Glutamatergic neuron (in vitro differentiated cells): ENCODE data around the gene MCEMP1. TPM values are rescaled to one million over a fixed set of nuclear protein-coding genes. Genes with fewer than 3 reads are reported as not detected.

Experiments used
- DNase-seq: peaks from one replicate; pipeline ENCODE4 v3.0.0; 2022
- H3K27ac Mint-ChIP-seq: one replicate; pipeline ENCODE4 v1.8.0; 2020; ENCODE audit warnings: mild to moderate bottlenecking, mixed read lengths, inconsistent platforms; ENCODE audit not compliant: unreplicated experiment
- H3K27me3 Mint-ChIP-seq: one replicate; pipeline ENCODE4 v1.8.0; 2020; ENCODE audit warnings: mild to moderate bottlenecking, moderate library complexity, mixed read lengths, inconsistent platforms; ENCODE audit not compliant: unreplicated experiment
- H3K36me3 Mint-ChIP-seq: one replicate; pipeline ENCODE4 v1.8.0; 2020; ENCODE audit warnings: mild to moderate bottlenecking, mixed read lengths, inconsistent platforms; ENCODE audit not compliant: unreplicated experiment
- H3K4me1 Mint-ChIP-seq: one replicate; pipeline ENCODE4 v1.8.0; 2020; ENCODE audit warnings: mild to moderate bottlenecking, low read depth, mixed read lengths, inconsistent platforms; ENCODE audit not compliant: unreplicated experiment
- H3K4me3 Mint-ChIP-seq: one replicate; pipeline ENCODE4 v1.8.0; 2020; ENCODE audit warnings: mild to moderate bottlenecking, mixed read lengths, inconsistent platforms; ENCODE audit not compliant: unreplicated experiment
- H3K9me3 Mint-ChIP-seq: one replicate; pipeline ENCODE4 v1.8.0; 2020; ENCODE audit warnings: mild to moderate bottlenecking, moderate library complexity, mixed read lengths, inconsistent platforms; ENCODE audit not compliant: unreplicated experiment
- CTCF ChIP-seq: fragments of 200-600 bp; sonication (generic); IDR thresholded peaks from one replicate; pipeline ENCODE4 v1.5.0; 2021; ENCODE audit not compliant: partially characterized antibody, unreplicated experiment
- total RNA-seq: library from RNA; stranded (reverse); fragmentation: NEBNext Ultra II Directional; extraction: Animal tissue kit (Norgen Biotek cat#: 25700); gene quantifications from one replicate; pipeline ENCODE4 v1.2.1, GENCODE V29; 2021; ENCODE audit not compliant: unreplicated experiment

MCEMP1 gene
- total RNA-seq, 1 donor from 2014 or later, result not detected

DNA sequence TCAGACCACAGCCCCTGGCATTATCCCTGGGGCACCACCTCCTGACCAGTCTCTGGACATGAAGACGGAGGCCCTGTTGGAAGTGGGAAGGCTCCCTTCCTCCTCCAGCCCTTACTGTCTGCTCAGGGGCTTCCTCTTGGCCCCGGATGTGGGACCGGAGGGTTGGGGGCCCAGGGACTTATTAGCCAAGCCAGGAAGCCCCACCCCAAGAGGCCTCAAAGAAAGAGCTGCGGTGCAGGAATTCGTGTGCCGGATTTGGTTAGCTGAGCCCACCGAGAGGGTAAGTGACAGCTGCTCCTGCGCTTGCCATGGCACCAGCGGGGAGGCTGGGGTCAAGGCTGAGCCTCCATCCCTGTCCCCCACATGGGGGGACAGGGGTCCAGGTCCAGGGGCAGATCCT lies 8.0 kb upstream of the MCEMP1 start, which contains the start of gene RETN:
RETN (plus strand) TSS at position 208 of the 400 bp plus-strand sequence. CDS start 278 bp downstream, outside the sequence.
- no peak for DNase-seq
- Mint-ChIP-seq H3K27me3 (peaks cover 14% of the 10 kb centered on the region), H3K9me3 (no peaks in the 10 kb centered on the region), H3K4me3 (peak within 1 kb of the TSS; percentile 80), H3K36me3 (peaks cover under 1% of the 10 kb centered on the region), H3K4me1 (peaks cover 4% of the 10 kb centered on the region), H3K27ac (no peak within 1 kb of the TSS)
- no peak for TF ChIP-seq CTCF

- H3K36me3 Mint-ChIP-seq, result peaks cover 9% of the 10 kb centered on the region
- TF ChIP-seq CTCF, result no peak
- peaks cover 4% of the 10 kb centered on the region for H3K4me1 Mint-ChIP-seq
- no peak for DNase-seq
- H3K27ac Mint-ChIP-seq, result no peak overlapping the region
- H3K27me3 Mint-ChIP-seq, result peaks cover 14% of the 10 kb centered on the region
- H3K9me3 Mint-ChIP-seq, result no peaks in the 10 kb centered on the region
- H3K4me3 Mint-ChIP-seq, result peak overlapping the region; percentile 80
Measured at GRCh38 chr19:7669641-7670040, 7.2 kb upstream of the MCEMP1 start.

- H3K4me1 Mint-ChIP-seq, result peaks cover 4% of the 10 kb centered on the region
- H3K36me3 Mint-ChIP-seq, result peaks cover 10% of the 10 kb centered on the region
- H3K27me3 Mint-ChIP-seq, result peaks cover 14% of the 10 kb centered on the region
- H3K9me3 Mint-ChIP-seq, result no peaks in the 10 kb centered on the region
- peak overlapping the region; percentile 75 for H3K4me3 Mint-ChIP-seq
- H3K27ac Mint-ChIP-seq, result no peak overlapping the region
- DNase-seq, result peak; percentile 54
- TF ChIP-seq CTCF, result no peak
Measured at GRCh38 chr19:7670150-7670783, 6.6 kb upstream of the MCEMP1 start.

DNA sequence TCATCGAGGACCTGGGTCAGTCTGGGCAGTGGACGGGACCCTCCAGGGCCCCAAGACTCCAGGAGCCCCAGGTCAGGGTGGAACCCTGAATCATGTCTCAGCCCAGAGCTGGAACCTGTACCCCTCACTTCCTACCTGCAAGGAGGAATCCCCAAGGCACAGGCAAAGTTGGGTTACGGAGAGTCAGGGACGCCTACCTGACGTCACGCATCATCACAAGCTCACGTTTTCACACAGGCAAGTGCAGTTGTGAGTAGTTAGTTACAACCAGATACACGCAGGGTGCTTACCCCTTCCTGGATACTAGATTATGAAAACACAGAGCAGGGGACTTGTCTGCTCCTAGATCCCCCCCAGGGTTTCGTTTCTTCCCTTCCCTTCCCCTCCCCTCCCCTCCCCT lies 6.1 kb upstream of the MCEMP1 start:
- Mint-ChIP-seq H3K4me3 (peak overlapping the region; percentile 75), H3K9me3 (no peaks in the 10 kb centered on the region), H3K27ac (no peak overlapping the region), H3K36me3 (peaks cover 10% of the 10 kb centered on the region), H3K27me3 (peaks cover 14% of the 10 kb centered on the region), H3K4me1 (peaks cover 4% of the 10 kb centered on the region)
- no peak for DNase-seq
- TF ChIP-seq CTCF, result no peak

GRCh38 chr19:7672522-7672921 lies 4.4 kb upstream of the MCEMP1 start:
- H3K27me3 Mint-ChIP-seq, result peaks cover 13% of the 10 kb centered on the region
- no peak for DNase-seq
- no peaks in the 10 kb centered on the region for H3K9me3 Mint-ChIP-seq
- peaks cover 4% of the 10 kb centered on the region for H3K4me1 Mint-ChIP-seq
- TF ChIP-seq CTCF, result no peak
- H3K27ac Mint-ChIP-seq, result no peak overlapping the region
- H3K36me3 Mint-ChIP-seq, result peaks cover 10% of the 10 kb centered on the region
- H3K4me3 Mint-ChIP-seq, result no peak overlapping the region
